ENCODE results near the gene NSUN7. TPM values are rescaled to one million over a fixed set of nuclear protein-coding genes. Genes with fewer than 3 reads are reported as not detected.

NSUN7 gene
- total and polyA plus RNA-seq, 9 of the 15 experiments (the other 6 are each of a cell fraction or from before 2014, with no cell fraction given) = not detected

GRCh38 chr4:40702137-40702799, 47.5 kb upstream of the NSUN7 start:
- no peak overlapping the region for H3K27ac ChIP-seq (ENCODE audit: extremely low read depth, low read depth, low read length)
- peaks cover 4 to 14% of the 10 kb centered on the region in 2 experiments; a peak in 3 of 5 replicates for H3K27me3 ChIP-seq (ENCODE audit: control insufficient read depth in 2 of 2, insufficient read depth in 2 of 2, low read length in 2 of 2)
- intact Hi-C loops (cut with micrococcal nuclease) = no loop called here
- no peaks in the 10 kb centered on the region for H3K9me3 ChIP-seq (replicated peaks; ENCODE audit: control insufficient read depth, insufficient read depth, low read depth, low read length)
- ATAC-seq (no peak), DNase-seq (ENCODE audit: extremely low read depth in 1 of 4, low spot score in 3 of 4) (no peak), FAIRE-seq (no peak)
- no peak overlapping the region for H3K9ac ChIP-seq (ENCODE audit: insufficient read depth in 1 of 2, low read depth in 2 of 2, low read length in 2 of 2)
- TF ChIP-seq DPF2 (IDR thresholded peaks at IDR 0.05) (no peak), ETV1 (tag; conservative IDR thresholded peaks at IDR 0.05; ENCODE audit: low read depth) (no peak)
- TF ChIP-seq, protein P1, sequence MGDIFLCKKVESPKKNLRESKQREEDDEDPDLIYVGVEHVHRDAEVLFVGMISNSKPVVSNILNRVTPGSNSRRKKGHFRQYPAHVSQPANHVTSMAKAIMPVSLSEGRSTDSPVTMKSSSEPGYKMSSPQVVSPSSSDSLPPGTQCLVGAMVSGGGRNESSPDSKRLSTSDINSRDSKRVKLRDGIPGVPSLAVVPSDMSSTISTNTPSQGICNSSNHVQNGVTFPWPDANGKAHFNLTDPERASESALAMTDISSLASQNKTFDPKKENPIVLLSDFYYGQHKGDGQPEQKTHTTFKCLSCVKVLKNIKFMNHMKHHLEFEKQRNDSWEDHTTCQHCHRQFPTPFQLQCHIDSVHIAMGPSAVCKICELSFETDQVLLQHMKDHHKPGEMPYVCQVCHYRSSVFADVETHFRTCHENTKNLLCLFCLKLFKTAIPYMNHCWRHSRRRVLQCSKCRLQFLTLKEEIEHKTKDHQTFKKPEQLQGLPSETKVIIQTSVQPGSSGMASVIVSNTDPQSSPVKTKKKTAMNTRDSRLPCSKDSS (IDR thresholded peaks at IDR 0.05; ENCODE audit: low read depth, partially characterized antibody) = no peak
- TF ChIP-seq, protein P2, sequence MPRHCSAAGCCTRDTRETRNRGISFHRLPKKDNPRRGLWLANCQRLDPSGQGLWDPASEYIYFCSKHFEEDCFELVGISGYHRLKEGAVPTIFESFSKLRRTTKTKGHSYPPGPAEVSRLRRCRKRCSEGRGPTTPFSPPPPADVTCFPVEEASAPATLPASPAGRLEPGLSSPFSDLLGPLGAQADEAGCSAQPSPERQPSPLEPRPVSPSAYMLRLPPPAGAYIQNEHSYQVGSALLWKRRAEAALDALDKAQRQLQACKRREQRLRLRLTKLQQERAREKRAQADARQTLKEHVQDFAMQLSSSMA (CRISPR knock-in tag; IDR thresholded peaks at IDR 0.05) = no peak
- in situ Hi-C loops (cut with MboI) = no loop called here
- H3K79me2 ChIP-seq (ENCODE audit: control insufficient read depth, insufficient read depth, low read length) = no peaks in the 10 kb centered on the region
- no peaks in the 10 kb centered on the region for H3K4me1 ChIP-seq (replicated peaks in 1 of 2; ENCODE audit: control insufficient read depth in 2 of 2, insufficient read depth in 2 of 2, low read length in 2 of 2)
- no peaks in the 10 kb centered on the region for H4K20me1 ChIP-seq (replicated peaks; ENCODE audit: control insufficient read depth, insufficient read depth, low read length)
- H3K4me2 ChIP-seq (ENCODE audit: insufficient read depth, low read length) = no peak overlapping the region
- BruUV-seq (replicated peaks) = no TSS peak
- 2% methylated on average over 5 of the region's 5 CpGs for WGBS (ENCODE audit: insufficient coverage, low coverage, missing lambda C conversion rate)
- no peak overlapping the region for H2AFZ ChIP-seq (ENCODE audit: low read depth, low read length)
- CTCF ChIA-PET (ENCODE audit: low intra/inter-chr PET ratio) = no interaction called here
- H3K36me3 ChIP-seq (ENCODE audit: control insufficient read depth, insufficient read depth, low read length) = no peaks in the 10 kb centered on the region
- no peaks in the 10 kb centered on the region for H3K9me1 ChIP-seq (ENCODE audit: control insufficient read depth, insufficient read depth, low read length)
- no peak overlapping the region for H3K4me3 ChIP-seq
- POLR2A ChIA-PET = interaction anchor here (0.6 kb wide), 1 partner anchor 685 kb away, joined by 3 read pairs; no protein-coding TSS in a partner anchor

Data from K562 (cell line).